Right forelimb (tissue), 1 donor: ENCODE results near the gene FILIP1L.

Experiments used
- DNase-seq: peaks from one replicate; pipeline ENCODE4 v3.0.0-alpha.2; 2018

The FILIP1L gene

GRCh38 chr3:99966662-99967416, 147.5 kb downstream of the FILIP1L start:
- DNase-seq, result no peak

GRCh38 chr3:99965681-99966408, 148.5 kb downstream of the FILIP1L start:
- no peak for DNase-seq

- no peak for DNase-seq
Observed at GRCh38 chr3:99965077-99965476, 149.2 kb downstream of the FILIP1L start.

GRCh38 chr3:99962703-99963102, 151.6 kb downstream of the FILIP1L start:
- DNase-seq, result no peak

- no peak for DNase-seq
Observed at GRCh38 chr3:99961756-99962515, 152.4 kb downstream of the FILIP1L start.

- no peak for DNase-seq
Observed at GRCh38 chr3:99960941-99961340, 153.4 kb downstream of the FILIP1L start.

GRCh38 chr3:99960123-99960878, 154.0 kb downstream of the FILIP1L start:
- no peak for DNase-seq

GRCh38 chr3:99958222-99958912, 155.9 kb downstream of the FILIP1L start:
- DNase-seq, result no peak

GRCh38 chr3:99957151-99957796, 157.0 kb downstream of the FILIP1L start:
- DNase-seq, result no peak

- no peak for DNase-seq
Observed at GRCh38 chr3:99955773-99956562, 158.3 kb downstream of the FILIP1L start.

- DNase-seq, result no peak
Observed at GRCh38 chr3:99954914-99955644, 159.2 kb downstream of the FILIP1L start.

GRCh38 chr3:99953596-99953995, 160.7 kb downstream of the FILIP1L start:
- DNase-seq, result no peak

GRCh38 chr3:99952306-99952705, 162.0 kb downstream of the FILIP1L start:
- no peak for DNase-seq

- no peak for DNase-seq
Observed at GRCh38 chr3:99951701-99952100, 162.6 kb downstream of the FILIP1L start.

- DNase-seq, result no peak
Observed at GRCh38 chr3:99950921-99951320, 163.4 kb downstream of the FILIP1L start.

- no peak for DNase-seq
Observed at GRCh38 chr3:99949956-99950670, 164.2 kb downstream of the FILIP1L start.

- no peak for DNase-seq
Observed at GRCh38 chr3:99948467-99949089, 165.7 kb downstream of the FILIP1L start.

GRCh38 chr3:99947356-99947755, 166.9 kb downstream of the FILIP1L start:
- no peak for DNase-seq
